ENCODE measurements around the gene SH3RF3.

SH3RF3 gene

GRCh38 chr2:109347626-109348025 is 218.6 kb downstream of the SH3RF3 start:
- TF ChIP-seq ZC3H10 (CRISPR knock-in tag; IDR thresholded peaks at IDR 0.05) (no peak), RARB (CRISPR knock-in tag; IDR thresholded peaks at IDR 0.05) (no peak), ARNTL (CRISPR knock-in tag; IDR thresholded peaks at IDR 0.05; ENCODE audit: borderline replicate concordance, low read depth) (no peak), ZFP30 (CRISPR knock-in tag; IDR thresholded peaks at IDR 0.05) (no peak), ZNF70 (CRISPR knock-in tag; IDR thresholded peaks at IDR 0.05) (no peak), TOX (CRISPR knock-in tag; IDR thresholded peaks at IDR 0.05; ENCODE audit: borderline replicate concordance) (no peak), ESRRG (CRISPR knock-in tag; IDR thresholded peaks at IDR 0.05) (no peak), ZFP3 (CRISPR knock-in tag; IDR thresholded peaks at IDR 0.05) (no peak), SNAI2 (CRISPR knock-in tag; IDR thresholded peaks at IDR 0.05) (no peak), ZNF565 (CRISPR knock-in tag; conservative IDR thresholded peaks at IDR 0.05; ENCODE audit: low read depth) (no peak), ISL1 (CRISPR knock-in tag; IDR thresholded peaks at IDR 0.05) (no peak), OSR1 (CRISPR knock-in tag; IDR thresholded peaks at IDR 0.05) (no peak), TSHZ2 (CRISPR knock-in tag; IDR thresholded peaks at IDR 0.05) (no peak)
- ATAC-seq, result no peak

GRCh38 chr2:109348190-109348589 is 219.2 kb downstream of the SH3RF3 start:
- ATAC-seq, result no peak
- TF ChIP-seq ZC3H10 (CRISPR knock-in tag; IDR thresholded peaks at IDR 0.05) (no peak), CREB5 (CRISPR knock-in tag; IDR thresholded peaks at IDR 0.05; ENCODE audit: low read depth) (no peak), TOX (CRISPR knock-in tag; IDR thresholded peaks at IDR 0.05; ENCODE audit: borderline replicate concordance) (no peak), ARNTL (CRISPR knock-in tag; IDR thresholded peaks at IDR 0.05; ENCODE audit: borderline replicate concordance, low read depth) (no peak), POU6F1 (CRISPR knock-in tag; IDR thresholded peaks at IDR 0.05; ENCODE audit: borderline replicate concordance, low read depth) (no peak), TSHZ2 (CRISPR knock-in tag; IDR thresholded peaks at IDR 0.05) (no peak), OSR1 (CRISPR knock-in tag; IDR thresholded peaks at IDR 0.05) (no peak), GLIS3 (CRISPR knock-in tag; IDR thresholded peaks at IDR 0.05) (no peak)

GRCh38 chr2:109348671-109349502 is 219.9 kb downstream of the SH3RF3 start:
- ATAC-seq, result no peak

More at GRCh38 chr2:109348671-109349502, 219.9 kb downstream of the SH3RF3 start:
- TF ChIP-seq SNAI2 (CRISPR knock-in tag; IDR thresholded peaks at IDR 0.05) (no peak), ISL1 (CRISPR knock-in tag; IDR thresholded peaks at IDR 0.05) (no peak), ZFP3 (CRISPR knock-in tag; IDR thresholded peaks at IDR 0.05) (no peak), ZNF8 (CRISPR knock-in tag; IDR thresholded peaks at IDR 0.05) (no peak), POU6F1 (CRISPR knock-in tag; IDR thresholded peaks at IDR 0.05; ENCODE audit: borderline replicate concordance, low read depth) (no peak)

Measured in SK-N-SH treated with all-trans-retinoic acid at 6 μM for 48 hours (cell line).